Liver (tissue), 9 donors: ENCODE data around the gene LILRA6. TPM values are rescaled to one million over a fixed set of nuclear protein-coding genes. Genes with fewer than 3 reads are reported as not detected.
"Not testable (repeated sequence)": the region's sequence is repeated elsewhere in the genome, so short reads cannot be mapped to it uniquely, and the experiment has no call there.

ENCODE experiments used
- DNase-seq: peaks from one replicate; pipeline ENCODE4 v3.0.0-alpha.2; 2017; ENCODE audit warnings: low spot score
- H3K27ac ChIP-seq, 2 donors: one replicate each; pipeline ENCODE4 v1.7.0; 2013; ENCODE audit warnings: inconsistent platforms in 2 of 2, low read length in 2 of 2, control low read depth in 1 of 2, low read depth in 1 of 2, mild to moderate bottlenecking in 1 of 2
- H3K27me3 ChIP-seq, 4 donors: one replicate each; pipeline versions ENCODE4 v1.6.1 to v1.7.0; 2013; ENCODE audit warnings: low read length in 3 of 4, inconsistent platforms in 1 of 4, mild to moderate bottlenecking in 1 of 4, moderate library complexity in 1 of 4; ENCODE audit not compliant: control insufficient read depth in 4 of 4, insufficient read depth in 4 of 4
- H3K36me3 ChIP-seq, 4 donors: one replicate each; pipeline versions ENCODE4 v1.6.1 to v1.7.0; 2013; ENCODE audit warnings: low read length in 3 of 4, mild to moderate bottlenecking in 3 of 4, low read depth in 1 of 4, moderate library complexity in 1 of 4; ENCODE audit not compliant: control insufficient read depth in 4 of 4, insufficient read depth in 3 of 4
- H3K4me1 ChIP-seq, 4 donors: one replicate each; pipeline versions ENCODE4 v1.6.1 to v1.7.0; 2013; ENCODE audit warnings: low read length in 3 of 4, mild to moderate bottlenecking in 3 of 4, moderate library complexity in 1 of 4; ENCODE audit not compliant: control insufficient read depth in 4 of 4, insufficient read depth in 4 of 4
- H3K4me3 ChIP-seq, 3 donors: one replicate each; pipeline versions ENCODE4 v1.6.1 to v1.7.0; 2013; ENCODE audit warnings: low read length in 3 of 3, control low read depth in 1 of 3, low read depth in 1 of 3, mild to moderate bottlenecking in 1 of 3
- H3K9ac ChIP-seq, 2 donors: one replicate each; pipeline ENCODE4 v1.7.0; 2013; ENCODE audit warnings: low read length in 2 of 2, mild to moderate bottlenecking in 2 of 2, moderate library complexity in 2 of 2, control low read depth in 1 of 2, low read depth in 1 of 2
- H3K9me3 ChIP-seq, 4 donors: one replicate each; pipeline versions ENCODE4 v1.6.1 to v1.7.0; 2013; ENCODE audit warnings: low read length in 3 of 4; ENCODE audit not compliant: control insufficient read depth in 4 of 4
- CTCF ChIP-seq: fragments of 150-350 bp; IDR thresholded peaks from 2 replicates; pipeline ENCODE4 v1.5.1; 2017; ENCODE audit warnings: improper control_type of control experiment, low read depth, low read length; ENCODE audit not compliant: missing input control
- EGR1 ChIP-seq, 2 donors: IDR thresholded peaks; 2 replicates each; pipeline ENCODE4 v1.6.1; 2016 to 2018; ENCODE audit warnings: antibody characterized with exemption in 2 of 2, low read depth in 2 of 2
- FOXA2 ChIP-seq: IDR thresholded peaks from 2 replicates; pipeline ENCODE4 v1.6.1; 2016; ENCODE audit warnings: antibody characterized with exemption
- GABPA ChIP-seq, 2 donors: IDR thresholded peaks in 1 of 2; conservative IDR thresholded peaks in 1 of 2; 2 replicates each; pipeline ENCODE4 v1.6.1; 2016; ENCODE audit warnings: antibody characterized with exemption in 2 of 2, mild to moderate bottlenecking in 1 of 2, moderate library complexity in 1 of 2
- HNF4A ChIP-seq, 2 donors: conservative IDR thresholded peaks; 2 replicates each; pipeline ENCODE4 v1.6.1; 2016; ENCODE audit warnings: antibody characterized with exemption in 2 of 2, mild to moderate bottlenecking in 2 of 2
- HNF4G ChIP-seq: IDR thresholded peaks from 2 replicates; pipeline ENCODE4 v1.6.1; 2016; ENCODE audit warnings: antibody characterized with exemption
- NR2F2 ChIP-seq: IDR thresholded peaks from 2 replicates; pipeline ENCODE4 v1.6.1; 2016; ENCODE audit warnings: antibody characterized with exemption
- RAD21 ChIP-seq, 2 donors: IDR thresholded peaks; 2 replicates each; pipeline ENCODE4 v1.6.1; 2016; ENCODE audit warnings: antibody characterized with exemption in 2 of 2, mild to moderate bottlenecking in 2 of 2
- RXRA ChIP-seq, 2 donors: IDR thresholded peaks; 2 replicates each; pipeline ENCODE4 v1.6.1; 2017 to 2018; ENCODE audit warnings: antibody characterized with exemption in 2 of 2, mild to moderate bottlenecking in 1 of 2
- SP1 ChIP-seq: IDR thresholded peaks from 2 replicates; pipeline ENCODE4 v1.6.1; 2018; ENCODE audit warnings: antibody characterized with exemption, mild to moderate bottlenecking
- WGBS: extraction: QIAGEN DNeasy Blood & Tissue Kit; methylation state at CpG from one replicate; pipeline ENCODE4 v1.1.7; 2013; 5-methylcytosine and 5-hydroxymethylcytosine counted together
- polyA plus RNA-seq, 2 donors: library from polyadenylated mRNA; stranded (reverse) in 1 of 2; unstranded in 1 of 2; fragments of 200-250 nt in 1 of 2; fragments of >200 nt in 1 of 2; fragmentation: Nextera tagmentation in 1 of 2; extraction: Ambion mirVana in 1 of 2; gene quantifications; one replicate each; pipeline versions ENCODE4 v1.2.1 to v1.2.3, GENCODE V29; 2013 to 2015
- total RNA-seq, 2 donors: library from RNA; depleted of rRNA; stranded (reverse); fragments of >200 nt; gene quantifications; one replicate each; pipeline ENCODE4 v1.2.3, GENCODE V29; 2014
- donor health status: healthy.
- donor health status: healthy.
- donor health status: healthy.
- donor health status: healthy.
- donor health status: healthy.

LILRA6 gene
- total and polyA plus RNA-seq, 4 donors = 1.0 to 2.8 (median 1.7) TPM

DNA sequence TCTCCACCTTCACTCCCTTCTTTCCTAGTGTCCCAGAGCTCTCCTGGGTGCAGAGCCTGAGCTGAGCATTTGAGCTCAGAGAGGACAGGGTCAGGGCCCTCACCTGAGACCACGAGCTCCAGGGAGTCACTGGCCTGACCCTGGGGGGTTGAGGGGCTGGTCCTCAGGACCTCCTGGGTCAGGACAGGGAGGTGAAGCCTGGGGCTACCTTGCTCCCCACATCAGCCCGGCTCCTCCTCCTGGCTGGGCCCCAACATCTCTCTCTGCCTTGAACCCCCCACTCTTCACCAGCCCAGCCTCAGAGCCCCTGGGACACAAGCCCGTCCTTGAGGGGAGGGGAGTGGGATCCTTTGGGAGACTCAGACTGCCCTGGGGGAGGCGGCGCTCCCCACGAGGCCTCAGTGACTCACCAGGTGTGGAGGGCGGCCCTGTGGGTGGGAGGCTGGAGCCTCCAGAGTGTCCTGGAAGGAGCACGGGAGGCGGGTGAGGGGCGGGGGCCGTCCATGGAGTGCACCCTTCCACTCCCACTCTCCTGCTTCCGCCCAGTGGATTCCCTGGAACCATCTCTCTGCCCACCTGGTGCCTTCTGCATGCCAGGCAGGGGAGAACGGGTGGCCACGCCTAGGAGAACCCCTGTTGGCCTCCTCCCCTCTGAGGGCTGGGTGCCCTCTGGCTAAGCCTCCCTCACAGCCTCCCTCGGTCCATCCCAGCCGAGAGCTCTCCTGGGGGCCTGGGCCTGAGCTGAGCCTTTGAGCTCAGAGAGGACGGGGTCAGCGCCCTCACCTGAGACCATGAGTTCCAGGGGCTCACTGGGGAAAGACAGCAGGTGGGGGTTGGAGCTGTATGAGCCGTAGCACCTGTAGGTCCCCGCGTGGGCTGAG, 2.9 kb downstream of the LILRA6 start:
- H3K4me3 ChIP-seq, H3K4me1 ChIP-seq, H3K27me3 ChIP-seq, H3K9me3 ChIP-seq, H3K36me3 ChIP-seq, DNase-seq, H3K27ac ChIP-seq, H3K9ac ChIP-seq: not testable (repeated sequence)
- 68% methylated on average over 16 of the region's 21 CpGs for WGBS

DNA sequence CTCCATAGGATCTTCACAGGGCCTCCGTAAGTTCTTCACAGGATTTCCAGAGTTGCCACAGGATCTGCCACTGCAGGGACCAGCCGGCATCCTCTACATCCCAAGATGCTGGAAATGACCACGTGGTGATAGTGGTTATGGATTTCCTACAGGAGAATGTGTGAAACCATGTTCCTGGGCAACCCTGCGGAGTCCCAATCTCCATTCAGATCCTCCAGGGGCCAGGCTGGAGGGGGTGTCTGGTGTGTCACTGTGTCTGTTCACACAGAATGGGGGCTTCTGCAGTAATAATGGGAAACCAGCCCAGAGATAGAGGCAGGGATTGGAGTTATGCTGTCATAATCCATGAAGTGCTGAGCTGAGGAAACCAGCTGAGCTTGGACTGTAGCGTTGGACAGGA, 8.6 kb downstream of the LILRA6 start:
- Histone ChIP-seq H3K9me3 (no peaks in the 10 kb centered on the region), H3K4me1 (no peaks in the 10 kb centered on the region), H3K27me3 (peaks cover 0 to 3% (median 0%) of the 10 kb centered on the region in 4 donors), H3K4me3 (no peak overlapping the region), H3K27ac (no peak overlapping the region), H3K9ac (no peak overlapping the region), H3K36me3 (no peaks in the 10 kb centered on the region)
- DNase-seq = no peak
- no peak for TF ChIP-seq EGR1 (IDR thresholded peaks at IDR 0.05; ENCODE audit: low read depth in 2 of 2)
- no peak for TF ChIP-seq HNF4G
- no peak for TF ChIP-seq RXRA (IDR thresholded peaks at IDR 0.05)
- TF ChIP-seq HNF4A (conservative IDR thresholded peaks at IDR 0.05) = no peak
- TF ChIP-seq FOXA2 = no peak
- TF ChIP-seq SP1 = no peak
- 32% methylated on average over 5 of the region's 5 CpGs for WGBS

DNA sequence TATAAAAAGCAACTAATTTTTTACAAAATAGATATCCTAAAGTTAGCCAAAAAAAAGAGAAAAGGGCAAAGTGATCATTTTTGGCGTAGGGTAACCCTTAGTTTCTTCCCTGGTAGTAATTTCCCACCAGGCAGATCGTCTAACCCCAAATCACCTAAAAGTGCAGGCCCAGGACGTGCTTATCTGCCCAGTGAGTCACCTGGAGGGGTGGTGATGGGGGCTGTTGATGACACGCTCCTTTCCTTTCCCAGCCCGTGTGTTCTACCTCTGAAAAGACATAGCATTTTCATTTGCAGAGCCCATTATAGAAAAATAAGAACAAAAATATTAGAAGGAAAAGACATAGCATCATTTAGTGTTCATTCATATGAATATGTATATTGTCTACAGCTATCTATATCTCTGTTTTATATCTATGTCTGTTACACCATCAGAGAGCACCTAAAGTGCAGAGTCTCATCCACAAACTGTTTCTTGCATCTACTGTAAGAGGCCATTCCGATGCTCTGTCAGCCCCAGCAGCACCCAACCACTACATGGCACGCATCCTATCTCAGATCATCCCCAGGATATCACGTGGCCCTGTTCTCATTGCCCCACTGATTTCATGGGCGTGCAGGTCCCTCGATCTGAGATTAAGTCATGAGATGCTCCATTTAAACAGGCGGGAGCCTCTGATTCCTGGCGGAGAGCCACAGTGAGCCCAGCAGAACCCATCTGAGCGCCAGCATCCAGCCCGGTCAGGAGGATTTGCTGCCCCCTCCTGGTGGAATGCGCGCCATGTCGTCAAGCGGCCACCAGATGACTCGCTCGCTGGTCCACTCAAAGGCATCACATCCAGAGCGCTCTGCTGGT, 11.3 kb downstream of the LILRA6 start:
- Histone ChIP-seq H3K9me3 (no peaks in the 10 kb centered on the region), H3K9ac (no peak overlapping the region), H3K4me1 (no peaks in the 10 kb centered on the region), H3K27ac (no peak overlapping the region), H3K27me3 (peaks cover 0 to 3% (median 0%) of the 10 kb centered on the region in 4 donors), H3K4me3 (no peak overlapping the region), H3K36me3 (no peaks in the 10 kb centered on the region)
- WGBS = 19% methylated on average over 21 of the region's 21 CpGs
- DNase-seq = peak; percentile 93
- no peak for TF ChIP-seq HNF4G
- peak; percentile 98 for TF ChIP-seq CTCF
- TF ChIP-seq NR2F2 = no peak
- no peak for TF ChIP-seq SP1
- TF ChIP-seq RAD21 (IDR thresholded peaks at IDR 0.05) = peak; percentile 97 to 99
- TF ChIP-seq GABPA (IDR thresholded peaks at IDR 0.05 in 1 of 2, conservative IDR thresholded peaks at IDR 0.05 in 1 of 2) = no peak
